ENCODE data around the gene HM13.
A peak's percentile ranks its signal among the peaks of the same experiment; 100 is the strongest.
"Not testable (repeated sequence)": the region's sequence is repeated elsewhere in the genome, so short reads cannot be mapped to it uniquely, and the experiment has no call there.

Gene HM13

GRCh38 chr20:31514154-31515071, at the start of gene HM13:
Gene HM13 (plus strand): TSS chr20:31514442. CDS start chr20:31514552, 110 bp downstream.
- DNase-seq (ENCODE audit: low read depth in 2 of 2) = peak; percentile 72 to 79

- DNase-seq (ENCODE audit: low read depth in 2 of 2) = not testable (repeated sequence)
Measured at GRCh38 chr20:31470946-31471345, 43.3 kb upstream of the HM13 start.

- no peak for DNase-seq (ENCODE audit: low read depth in 2 of 2)
Measured at GRCh38 chr20:31472395-31473330, 41.6 kb upstream of the HM13 start.

- no peak for DNase-seq (ENCODE audit: low read depth in 2 of 2)
Measured at GRCh38 chr20:31473331-31474096, 40.7 kb upstream of the HM13 start.

GRCh38 chr20:31474097-31474436, 40.2 kb upstream of the HM13 start:
- DNase-seq (ENCODE audit: low read depth in 2 of 2) = no peak

- no peak for DNase-seq (ENCODE audit: low read depth in 2 of 2)
Measured at GRCh38 chr20:31474758-31475427, 39.3 kb upstream of the HM13 start, which contains the start of the genes DEFB124 and REM1. Gene DEFB124 (minus strand): TSS chr20:31475127. CDS start chr20:31473013, 2,114 bp downstream. Gene REM1 (plus strand): TSS chr20:31475288. CDS start chr20:31476446, 1,158 bp downstream.

- no peak for DNase-seq (ENCODE audit: low read depth in 2 of 2)
Measured at GRCh38 chr20:31475472-31476293, 38.6 kb upstream of the HM13 start.

GRCh38 chr20:31476294-31476585, 38.0 kb upstream of the HM13 start:
- DNase-seq (ENCODE audit: low read depth in 2 of 2) = no peak

- no peak for DNase-seq (ENCODE audit: low read depth in 2 of 2)
Measured at GRCh38 chr20:31476643-31477215, 37.5 kb upstream of the HM13 start.

- DNase-seq (ENCODE audit: low read depth in 2 of 2) = no peak
Measured at GRCh38 chr20:31484001-31484400, 30.2 kb upstream of the HM13 start.

GRCh38 chr20:31485450-31486339, 28.5 kb upstream of the HM13 start:
- DNase-seq (ENCODE audit: low read depth in 2 of 2) = no peak

GRCh38 chr20:31488115-31488514, 26.1 kb upstream of the HM13 start:
- DNase-seq (ENCODE audit: low read depth in 2 of 2) = no peak

- DNase-seq (ENCODE audit: low read depth in 2 of 2) = no peak
Measured at GRCh38 chr20:31489152-31489551, 25.1 kb upstream of the HM13 start.

GRCh38 chr20:31490752-31491151, 23.5 kb upstream of the HM13 start:
- DNase-seq (ENCODE audit: low read depth in 2 of 2) = no peak

- DNase-seq (ENCODE audit: low read depth in 2 of 2) = no peak
Measured at GRCh38 chr20:31494131-31494530, 20.1 kb upstream of the HM13 start.

GRCh38 chr20:31496761-31497295, 17.4 kb upstream of the HM13 start:
- DNase-seq (ENCODE audit: low read depth in 2 of 2) = no peak

- no peak for DNase-seq (ENCODE audit: low read depth in 2 of 2)
Measured at GRCh38 chr20:31497838-31498540, 16.3 kb upstream of the HM13 start.

GRCh38 chr20:31500527-31500926, 13.7 kb upstream of the HM13 start:
- no peak for DNase-seq (ENCODE audit: low read depth in 2 of 2)
